G401 (cell line): ENCODE results near the gene KLF6. TPM values are rescaled to one million over a fixed set of nuclear protein-coding genes. Genes with fewer than 3 reads are reported as not detected.

Source experiments
- DNase-seq: peaks from one replicate; pipeline ENCODE4 v3.0.0-alpha.2; 2015; ENCODE audit warnings: low spot score
- in situ Hi-C: cut with HindIII; loops from 2 replicates; pipeline ENCODE4 v1.10.0; 2016; ENCODE audit warnings: low sequenced_read_pairs, mixed read lengths
- total RNA-seq: library from RNA; depleted of rRNA; stranded (reverse); fragments of >200 nt; shearing (Covaris generic); gene quantifications from 2 replicates; pipeline ENCODE4 v1.2.3, GENCODE V29; 2014; rRNA removed

Gene KLF6
- total RNA-seq = 25.8 and 35.8 TPM in 2 replicates

DNA sequence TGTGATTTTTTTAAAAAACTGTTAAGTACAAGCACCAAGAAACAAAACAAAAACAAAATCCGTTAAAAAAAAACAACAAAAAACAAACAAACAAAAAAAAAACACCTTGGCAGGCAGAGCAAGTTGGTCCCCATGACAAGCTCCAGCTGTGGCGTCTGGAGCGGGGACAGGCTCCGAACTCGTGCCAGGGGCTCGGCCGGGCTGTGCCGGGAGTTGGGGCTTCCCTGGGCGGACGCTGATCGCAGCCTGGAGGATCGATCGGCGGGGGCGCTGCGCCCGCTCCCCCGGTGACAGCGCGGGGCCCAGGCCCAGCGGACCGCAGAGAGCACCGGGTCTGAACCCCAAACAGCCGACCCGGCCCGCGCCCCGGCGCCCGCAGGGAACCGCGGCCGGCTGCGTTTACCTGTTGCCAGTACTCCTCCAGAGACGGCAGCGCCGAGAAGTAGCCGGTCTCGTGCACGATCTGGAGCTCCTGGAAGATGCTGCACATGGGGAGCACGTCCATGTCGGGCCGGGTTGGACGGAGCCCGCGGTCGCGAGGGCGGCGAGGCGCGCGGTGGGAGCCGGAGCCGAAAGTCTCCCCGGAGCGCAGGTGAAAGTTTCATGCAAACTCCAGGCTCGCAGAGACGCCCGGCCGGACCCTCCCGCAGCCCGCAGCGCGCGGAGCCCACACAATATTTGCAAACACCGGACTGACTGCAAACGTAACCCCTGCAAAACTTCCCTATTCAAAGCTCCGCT is at the start of gene KLF6:
TSS of gene KLF6 (minus strand) at position 700 of the 741 bp plus-strand sequence. CDS start at position 505, 195 bp downstream.
- in situ Hi-C loops = no loop called here
- peak; percentile 36 for DNase-seq

DNA sequence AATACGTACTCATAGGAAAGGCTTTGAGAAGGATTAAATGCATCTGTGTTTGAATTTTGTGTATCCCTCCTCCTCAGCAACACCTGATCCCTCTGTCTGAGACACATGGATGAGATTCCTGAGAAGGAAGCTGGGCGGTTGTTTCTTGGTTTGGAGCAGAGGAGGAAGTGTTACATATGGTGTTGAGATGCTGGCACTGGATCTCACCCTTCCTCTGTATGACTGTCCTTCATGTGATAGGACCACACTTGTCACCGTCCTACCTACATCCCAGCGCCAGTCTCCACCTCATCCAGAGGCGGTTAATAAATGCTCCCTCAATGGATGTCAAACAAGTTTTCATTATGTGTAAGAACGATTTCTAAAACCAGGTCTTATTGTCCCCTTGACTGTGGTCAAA is 49.4 kb upstream of the KLF6 start:
- no peak for DNase-seq

DNA sequence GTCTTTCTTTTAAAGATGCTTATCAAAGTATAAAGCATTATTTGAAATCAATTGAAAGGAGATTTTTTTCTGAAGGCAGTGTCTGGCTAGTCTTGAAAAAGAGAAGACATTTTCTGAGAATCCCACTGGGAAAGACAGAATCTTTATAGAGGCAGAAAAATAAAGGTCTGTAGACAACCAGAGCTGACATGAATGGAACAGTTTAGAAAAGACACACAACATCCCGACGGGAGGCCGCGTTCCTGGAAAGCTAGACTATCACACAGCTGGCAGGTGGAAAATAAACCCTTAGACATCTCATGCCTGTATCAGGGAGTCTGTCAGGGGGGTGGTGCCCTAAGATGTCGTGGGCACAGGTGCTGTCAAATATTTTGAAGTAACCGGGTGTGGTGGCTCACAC is 48.0 kb upstream of the KLF6 start:
- DNase-seq = no peak
- in situ Hi-C loops = no loop called here

More for the DNA sequence above, 49.4 kb upstream of the KLF6 start:
- in situ Hi-C loops = no loop called here

DNA sequence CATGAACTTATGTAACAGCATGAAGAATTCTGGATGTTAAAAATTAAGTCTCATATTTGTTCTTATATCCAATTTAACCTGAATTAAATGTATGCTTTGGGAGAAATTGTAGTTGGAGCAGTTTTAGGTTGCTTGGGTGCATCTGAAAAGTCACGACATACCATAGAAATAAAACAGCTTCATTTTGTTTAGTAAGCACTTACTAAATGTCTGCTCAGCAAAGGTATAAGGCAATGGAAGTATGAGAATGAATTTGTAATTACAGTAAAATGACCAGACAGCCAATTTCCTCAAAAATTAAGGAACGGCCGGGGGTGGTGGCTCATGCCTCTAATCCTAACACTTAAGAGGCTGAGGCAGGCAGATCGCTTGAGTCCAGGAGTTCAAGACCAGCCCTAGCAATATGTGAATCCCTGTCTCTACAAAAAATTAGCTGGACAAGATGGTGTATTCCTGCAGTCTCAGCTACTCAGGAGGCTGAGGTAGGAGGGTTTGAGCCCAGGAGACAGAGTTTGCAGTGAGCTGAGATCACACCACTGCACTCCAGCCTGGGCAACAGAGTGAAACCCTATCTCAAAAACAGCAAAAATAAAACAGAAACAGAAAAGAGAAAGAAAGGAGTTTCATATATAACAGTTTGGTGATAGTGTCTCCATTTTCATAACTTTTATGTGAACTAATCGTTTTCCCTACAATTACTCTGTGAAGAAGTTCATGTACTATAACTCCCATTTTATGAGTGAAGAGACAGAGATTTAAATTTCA is 47.2 kb upstream of the KLF6 start:
- DNase-seq = no peak
- in situ Hi-C loops = no loop called here

DNA sequence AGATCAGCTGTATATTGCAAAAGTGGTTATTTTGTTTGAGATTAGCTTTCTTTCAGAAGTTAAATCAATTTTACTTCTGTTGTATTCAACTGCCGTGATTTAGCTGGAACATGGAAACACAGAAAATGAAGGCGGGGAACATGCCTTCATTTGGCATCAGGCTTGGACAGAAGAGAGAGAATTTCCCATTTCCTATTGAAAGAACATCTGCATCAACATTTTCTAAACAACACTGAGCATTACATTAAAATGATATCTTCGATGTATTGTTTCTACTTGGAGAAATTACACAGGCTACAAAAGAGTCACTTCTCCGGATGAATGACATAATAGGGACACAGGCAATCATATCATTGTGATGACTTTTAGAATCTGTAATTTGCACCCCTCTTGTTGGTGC is 46.6 kb upstream of the KLF6 start:
- in situ Hi-C loops = no loop called here
- DNase-seq = no peak

DNA sequence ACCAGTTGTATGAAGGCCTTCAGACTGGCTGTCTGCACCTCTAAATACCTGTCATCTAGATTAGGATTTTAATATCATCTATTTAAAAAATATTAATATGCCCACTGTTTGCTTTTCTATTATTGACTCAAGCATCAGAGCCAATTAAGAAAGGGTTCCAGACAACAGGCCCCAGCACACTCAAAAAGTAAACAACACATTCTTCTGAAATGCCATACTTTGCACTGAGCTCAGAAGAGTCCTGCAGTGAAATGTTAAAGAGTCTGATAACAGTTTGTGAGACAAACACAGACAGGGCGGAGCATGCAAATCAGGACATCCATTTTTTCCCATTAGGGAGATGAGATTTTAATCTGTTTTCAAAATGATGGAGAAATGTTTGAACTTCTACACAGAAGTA is 45.9 kb upstream of the KLF6 start:
- in situ Hi-C loops = no loop called here
- no peak for DNase-seq

DNA sequence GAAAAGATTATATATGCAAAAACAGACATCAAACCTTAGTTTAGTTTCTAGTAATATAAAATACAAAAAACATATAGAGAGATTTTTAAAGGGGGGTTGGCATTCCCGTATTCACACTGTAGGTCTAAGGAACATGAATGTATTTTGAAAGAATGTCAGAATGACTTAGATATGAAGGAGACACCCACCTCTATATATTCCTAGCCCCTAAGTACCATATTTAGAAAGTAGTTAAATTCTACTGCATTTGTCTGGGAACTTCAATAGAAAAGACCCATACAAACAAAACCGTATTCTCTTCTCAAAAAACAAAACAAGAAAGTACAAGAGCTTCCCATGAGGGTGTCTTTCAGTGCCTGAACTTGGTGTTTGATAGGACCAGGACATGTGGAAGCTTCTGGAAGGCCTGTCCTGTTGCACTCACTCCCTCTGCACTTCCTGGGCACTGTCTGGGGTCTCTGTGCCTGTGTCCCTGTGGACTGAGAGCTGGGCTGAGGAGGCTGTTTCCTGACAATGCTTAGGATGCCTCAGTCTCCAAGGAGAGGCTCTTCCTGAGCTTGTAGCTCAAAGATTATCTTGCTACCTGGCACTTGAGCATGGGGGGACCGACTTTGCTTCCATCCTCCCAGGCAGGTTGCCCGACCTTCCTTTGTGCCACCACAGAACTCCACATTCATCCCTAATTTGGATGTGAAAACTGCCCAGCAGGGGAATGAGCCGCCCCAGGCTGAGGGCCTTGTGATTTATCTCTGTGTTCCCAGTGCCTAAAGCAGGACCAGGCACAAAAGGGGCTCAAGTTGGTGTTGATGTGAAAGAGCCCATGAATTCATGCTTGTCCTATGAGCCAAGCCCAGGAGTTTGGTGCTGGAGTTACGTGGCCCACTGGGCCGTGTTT is 44.4 kb upstream of the KLF6 start:
- in situ Hi-C loops = no loop called here
- DNase-seq = no peak

DNA sequence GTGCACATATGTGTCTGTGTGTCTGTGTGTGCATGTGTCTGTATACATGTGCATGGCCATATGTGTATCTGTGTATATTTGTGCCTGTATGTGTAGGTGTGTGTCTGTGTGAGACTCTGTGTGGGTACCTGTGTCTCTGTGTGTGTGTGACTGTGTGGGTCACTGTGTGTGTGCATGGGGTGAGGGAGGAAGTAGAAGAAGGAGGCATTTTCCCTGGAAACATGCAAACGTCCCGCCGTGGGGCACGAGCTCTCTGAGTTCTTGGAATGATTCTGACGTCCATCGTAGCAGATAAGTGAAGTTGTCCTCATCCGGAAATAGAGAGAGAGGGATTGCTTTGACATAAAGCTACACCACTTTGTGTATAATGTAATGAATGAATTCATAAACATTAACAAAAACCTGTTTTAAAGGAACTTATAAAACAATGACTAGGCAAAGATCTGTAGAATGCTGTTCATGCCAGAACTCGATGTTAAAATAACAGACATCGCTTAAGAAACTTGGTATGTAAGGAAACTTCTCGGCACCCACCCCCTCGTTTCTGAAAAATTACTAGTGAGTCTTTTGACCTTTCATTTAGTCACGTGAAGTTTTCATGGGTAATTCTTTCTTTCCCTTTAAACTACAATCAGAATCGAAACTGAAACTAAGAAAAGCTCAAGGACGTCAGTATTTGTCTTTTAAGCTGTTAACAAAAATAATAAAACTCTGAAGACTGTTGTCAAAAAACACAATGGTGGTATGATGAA is 43.6 kb upstream of the KLF6 start:
- DNase-seq = no peak
- in situ Hi-C loops = no loop called here

DNA sequence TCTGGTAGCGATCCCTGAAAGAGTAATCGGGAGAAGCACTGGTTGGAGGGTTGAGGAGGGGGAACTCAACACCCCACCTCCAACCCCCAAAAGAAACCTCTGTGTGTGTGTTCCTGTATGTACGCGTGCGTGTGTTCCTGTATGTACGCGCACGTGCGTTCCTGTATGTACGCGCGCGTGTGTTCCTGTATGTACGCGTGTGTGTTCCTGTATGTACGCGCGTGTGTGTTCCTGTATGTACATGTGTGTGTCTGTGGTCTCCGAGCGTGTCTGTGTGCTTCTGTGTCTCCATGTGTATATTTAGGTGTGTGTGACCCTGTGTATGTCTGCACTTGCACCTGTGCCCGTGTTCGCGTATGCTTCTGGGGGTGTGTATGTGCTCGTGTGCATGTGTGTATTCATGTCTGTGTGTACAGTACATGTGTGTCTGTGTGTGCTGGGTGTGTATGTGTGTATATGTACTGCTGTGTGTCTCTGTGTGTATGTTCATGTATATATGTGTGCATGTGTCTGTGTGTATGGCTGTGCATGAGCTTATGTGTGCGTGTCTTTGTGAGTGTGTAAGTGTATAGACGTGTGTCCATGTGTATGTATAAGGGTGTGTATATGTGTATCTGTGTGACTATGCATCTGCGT is 42.9 kb upstream of the KLF6 start:
- DNase-seq = no peak
- in situ Hi-C loops = no loop called here

DNA sequence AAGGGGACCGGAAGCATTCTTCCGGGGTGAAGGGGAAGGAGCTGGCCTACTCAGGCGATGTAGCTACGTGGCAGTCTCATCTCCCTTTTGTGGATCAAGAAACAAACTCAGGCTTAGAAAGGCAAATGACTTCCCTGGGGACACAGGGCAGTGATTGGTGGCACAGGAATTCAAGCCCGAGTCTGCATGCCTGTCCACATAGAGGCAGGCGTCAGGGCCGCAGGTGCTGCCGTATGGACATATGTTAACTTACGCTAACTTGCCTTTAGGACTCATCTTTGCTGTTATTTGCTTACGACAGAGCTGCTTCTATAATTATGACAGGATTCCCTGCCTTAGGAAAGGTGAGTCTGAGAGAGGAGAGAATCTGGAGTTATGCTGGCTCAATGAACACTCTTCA is 42.3 kb upstream of the KLF6 start:
- in situ Hi-C loops = no loop called here
- no peak for DNase-seq

DNA sequence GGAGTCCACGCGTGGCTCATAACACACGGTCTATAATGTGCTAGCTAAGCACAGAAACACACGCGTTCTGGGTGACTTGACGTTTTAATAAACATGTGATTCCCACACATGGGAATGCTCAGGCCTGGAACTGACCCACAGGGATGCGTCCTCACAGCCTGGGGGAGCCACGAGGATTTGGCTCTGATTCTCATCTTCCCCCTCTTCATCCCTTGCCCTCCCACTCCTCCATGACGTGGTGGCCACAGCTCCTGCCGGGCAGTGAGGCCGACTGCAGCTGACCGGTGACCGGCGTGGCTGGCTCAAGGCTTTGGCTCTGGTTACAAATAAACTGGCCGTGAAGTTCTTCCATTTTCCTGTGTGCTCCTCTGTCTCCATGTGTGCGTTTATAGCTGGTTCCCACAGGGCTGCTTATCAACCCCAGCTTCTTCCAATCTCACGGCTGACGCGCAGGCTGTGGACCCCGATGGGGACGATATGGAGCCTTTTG is 40.9 kb upstream of the KLF6 start:
- in situ Hi-C loops = no loop called here
- no peak for DNase-seq

DNA sequence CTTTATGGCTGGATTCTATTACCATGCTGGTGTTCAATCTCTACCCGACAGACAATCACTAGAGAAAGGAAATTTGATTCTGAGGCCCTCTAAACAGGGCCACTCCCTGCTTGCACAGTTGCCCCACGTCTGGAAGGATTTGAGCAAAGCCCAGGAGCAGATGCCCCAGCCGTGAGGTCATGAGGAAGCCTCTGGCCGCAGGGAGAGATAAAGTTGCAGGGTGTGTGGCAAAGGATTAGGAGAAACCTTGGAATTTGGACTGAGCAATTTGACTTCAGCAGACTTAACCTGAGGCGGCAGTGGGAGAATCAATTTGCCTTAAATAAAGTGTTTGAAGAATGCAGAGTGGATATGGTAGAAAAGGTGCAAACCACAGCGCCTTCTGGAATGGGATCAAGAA is 40.2 kb upstream of the KLF6 start:
- in situ Hi-C loops = no loop called here
- no peak for DNase-seq

DNA sequence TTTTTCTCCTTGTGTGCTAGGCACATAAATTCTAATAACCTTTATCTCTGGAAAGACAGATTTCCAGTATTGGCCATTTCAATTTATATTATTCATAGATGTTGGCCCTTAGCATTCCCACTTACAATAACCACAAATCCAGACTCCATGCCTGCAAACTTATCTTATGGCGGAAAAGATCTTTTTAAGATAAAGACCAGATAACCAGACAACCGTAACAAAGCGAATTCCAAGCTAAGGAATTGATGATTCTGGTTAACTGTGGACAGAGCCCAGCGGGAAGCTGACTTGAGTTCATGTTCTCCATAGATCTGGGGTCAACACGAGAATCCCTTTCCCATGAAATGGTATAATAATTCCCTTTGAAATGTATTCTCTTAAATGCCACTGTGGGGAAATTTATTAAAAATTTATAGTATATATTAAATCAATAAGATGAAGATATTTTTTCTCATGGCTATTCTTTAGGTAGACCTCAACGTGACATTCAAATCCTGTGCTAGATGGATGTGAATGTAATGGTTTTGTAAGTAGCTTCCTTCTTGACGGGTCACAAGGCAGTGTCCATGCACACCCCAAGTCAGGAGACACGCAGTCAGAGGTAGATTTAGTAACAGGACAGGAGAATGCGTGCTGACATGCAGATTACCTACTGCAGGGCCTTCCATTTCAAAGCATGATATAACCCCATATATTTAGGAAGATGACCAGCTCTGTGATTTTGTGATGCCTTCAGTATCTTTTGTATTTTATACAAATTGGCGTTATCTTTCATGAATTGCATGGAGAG is 37.7 kb upstream of the KLF6 start:
- DNase-seq = no peak
- in situ Hi-C loops = no loop called here

DNA sequence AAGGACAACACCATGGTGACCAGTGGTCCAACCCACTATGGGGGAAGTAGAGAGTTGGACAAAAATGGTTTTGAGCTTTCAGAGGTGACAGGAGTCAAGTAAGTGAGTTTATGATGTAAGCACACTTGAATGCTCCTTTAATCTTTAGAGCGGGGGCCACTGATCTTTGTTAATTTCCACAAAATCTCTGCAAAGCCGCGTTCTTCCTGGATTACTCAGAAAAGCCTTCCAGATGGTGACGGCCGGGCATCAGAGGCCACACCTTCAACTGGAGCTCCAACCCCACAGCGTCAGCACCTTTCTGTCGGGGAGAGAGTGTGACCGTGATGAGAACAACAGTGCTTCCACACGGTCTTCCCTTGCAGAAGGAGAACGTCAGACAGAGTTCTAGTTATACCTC is 35.2 kb upstream of the KLF6 start:
- no peak for DNase-seq
- in situ Hi-C loops = no loop called here

DNA sequence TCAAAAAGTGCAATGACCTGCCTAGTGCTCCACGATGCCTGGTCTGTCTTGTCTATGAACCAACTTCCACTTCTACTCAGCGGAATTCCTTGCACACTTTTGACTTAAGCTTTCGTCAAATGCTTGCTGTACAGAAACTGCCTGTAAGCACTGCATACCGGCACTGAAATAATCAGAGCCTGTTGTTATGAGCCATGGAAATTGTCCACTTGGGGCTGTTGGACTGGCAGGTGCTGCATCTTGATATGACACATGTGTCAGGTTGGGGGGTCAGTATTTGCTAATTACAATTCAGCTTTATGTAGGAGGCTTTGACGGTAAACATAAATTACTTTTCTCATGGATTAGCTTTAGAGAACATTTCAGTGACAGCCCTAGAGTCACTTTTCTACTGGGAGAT is 32.0 kb upstream of the KLF6 start:
- in situ Hi-C loops = no loop called here
- no peak for DNase-seq

DNA sequence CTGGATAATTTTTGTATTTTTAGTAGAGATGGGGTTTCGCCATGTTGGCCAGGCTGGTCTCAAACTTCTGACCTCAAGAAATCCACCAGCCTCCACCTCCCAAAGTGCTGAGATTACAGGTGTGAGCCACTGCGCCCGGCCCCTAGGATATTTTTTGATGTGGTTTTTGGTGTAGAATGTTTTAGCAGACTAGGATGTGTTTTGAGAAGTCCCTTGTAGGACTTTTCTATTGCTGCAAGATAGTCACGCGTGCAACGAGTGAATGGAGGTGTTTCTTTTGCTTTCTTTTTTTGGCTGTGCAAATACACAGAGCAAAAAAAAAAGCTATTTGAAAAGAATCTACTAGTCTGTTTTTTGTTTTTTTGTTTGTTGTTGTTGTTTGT is 29.8 kb upstream of the KLF6 start:
- no peak for DNase-seq
- in situ Hi-C loops = no loop called here

DNA sequence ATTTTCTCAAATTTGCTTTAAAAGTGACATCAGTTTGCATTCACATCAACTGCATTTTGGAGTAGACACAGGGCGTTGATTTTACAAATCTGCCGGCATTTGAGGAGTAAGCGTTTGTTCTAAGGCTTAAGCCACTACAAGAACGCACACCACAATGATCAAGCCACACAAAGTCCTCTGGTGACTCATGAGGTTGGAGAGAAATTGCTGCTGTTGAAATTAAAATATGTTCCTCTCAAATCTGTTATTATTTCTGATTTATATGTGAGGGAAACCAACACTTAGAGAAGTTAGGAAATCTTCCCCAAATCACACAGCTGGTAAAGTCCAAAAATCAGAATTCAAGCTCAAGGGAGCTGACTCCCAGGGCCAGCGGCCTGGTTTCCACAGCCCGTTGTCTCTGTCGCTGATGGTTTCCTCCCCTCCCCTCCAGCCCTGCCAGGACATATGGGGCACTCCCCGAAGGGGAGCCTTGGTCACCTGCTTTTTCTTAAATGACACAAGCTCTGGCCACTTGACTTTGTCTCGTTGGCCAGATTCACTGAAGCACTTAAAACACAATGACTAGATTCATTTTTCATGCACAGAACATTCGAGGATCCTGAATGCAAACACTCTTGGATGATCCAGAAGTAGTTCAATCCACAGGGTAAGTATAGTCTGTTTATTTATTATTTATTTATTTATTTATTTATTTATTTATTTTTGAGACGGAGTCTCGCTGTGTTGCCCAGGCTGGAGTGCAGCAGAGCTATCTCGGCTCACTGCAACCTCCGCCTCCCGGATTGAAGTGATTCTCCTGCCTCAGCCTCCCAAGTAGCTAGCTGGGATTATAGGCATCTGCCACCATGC is 29.2 kb upstream of the KLF6 start:
- in situ Hi-C loops = no loop called here
- DNase-seq = no peak
